Ammon's horn (tissue), 1 donor: ENCODE data around the gene CSNK1D.

Experiments used
- DNase-seq: peaks from one replicate; pipeline ENCODE4 v3.0.0-alpha.2; 2016; ENCODE audit warnings: low spot score

Gene CSNK1D

DNA sequence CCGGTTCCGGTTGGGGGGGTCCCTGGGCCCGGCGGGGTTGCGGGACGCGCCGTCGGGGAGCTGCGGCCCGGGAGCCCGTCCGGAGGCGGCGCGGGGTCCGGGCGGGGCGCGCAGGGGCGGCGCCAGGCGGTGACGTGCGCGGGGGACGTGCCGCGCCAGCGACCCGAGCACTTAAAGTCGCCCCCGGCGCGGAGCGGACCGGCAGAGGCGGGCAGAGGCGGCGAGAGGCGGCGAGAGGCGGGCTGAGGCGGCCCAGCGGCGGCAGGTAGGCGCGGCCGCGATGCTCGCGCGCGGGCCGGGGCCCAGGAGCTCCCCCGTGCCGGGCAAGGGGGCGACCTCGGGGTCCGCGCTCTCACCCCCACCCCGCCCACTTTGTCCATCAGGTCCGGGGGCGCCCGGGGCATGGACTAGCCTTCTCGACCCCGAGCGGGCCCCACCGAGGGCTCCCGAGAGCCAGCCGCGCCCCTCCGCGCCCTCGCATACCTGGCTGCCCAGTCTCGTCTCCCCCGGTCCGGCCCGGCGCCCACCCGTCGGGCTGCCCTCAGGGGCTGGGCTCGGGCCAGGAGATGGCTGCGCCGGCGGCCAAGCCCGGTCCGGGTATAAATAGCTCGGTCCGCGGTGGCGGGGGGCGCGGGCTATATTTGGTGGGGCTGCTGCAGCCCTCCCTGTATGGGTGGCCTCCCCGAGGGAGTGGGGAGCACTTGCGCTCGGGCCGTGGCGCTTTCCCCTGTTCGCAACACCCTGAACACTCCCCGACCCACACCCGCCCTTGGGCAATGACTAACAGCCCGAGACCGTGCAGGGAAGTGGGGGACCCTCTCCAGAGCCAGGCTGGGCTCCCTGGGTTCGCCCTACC is 44.4 kb downstream of the CSNK1D start, which contains the start of gene SLC16A3:
Gene SLC16A3 (plus strand): TSS at position 201 of the 856 bp plus-strand sequence. CDS start 6,967 bp downstream, outside the sequence.
- DNase-seq, result peak; percentile 54

DNA sequence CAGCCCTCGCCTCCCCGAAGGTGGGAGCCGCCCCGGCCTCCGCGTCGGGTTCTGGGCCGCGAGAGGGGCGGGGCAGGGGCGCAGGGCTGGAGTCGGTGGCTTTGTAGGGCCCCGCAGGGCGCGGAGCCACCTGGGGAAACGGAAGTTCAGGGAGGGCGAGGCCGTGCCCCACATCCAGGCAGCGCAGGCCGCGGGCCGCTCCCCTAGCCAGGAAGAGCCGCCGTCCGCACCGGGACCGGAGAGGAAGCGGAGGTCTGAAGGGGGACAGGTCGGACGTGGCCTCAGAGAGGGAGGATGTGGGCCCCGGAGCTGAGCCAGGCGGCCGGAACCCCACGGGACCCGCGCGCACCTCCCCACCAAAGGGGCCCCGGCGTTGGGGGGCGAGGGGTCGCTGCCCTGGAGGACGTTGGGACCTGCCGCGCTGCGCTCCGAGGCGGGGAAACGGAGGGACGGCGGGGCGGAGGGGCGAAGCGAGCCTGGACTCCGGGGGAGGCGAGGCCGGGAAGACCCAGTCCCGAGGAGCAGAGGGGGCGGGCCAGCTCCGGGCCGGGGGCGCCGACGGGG is 45.1 kb downstream of the CSNK1D start:
- no peak for DNase-seq

DNA sequence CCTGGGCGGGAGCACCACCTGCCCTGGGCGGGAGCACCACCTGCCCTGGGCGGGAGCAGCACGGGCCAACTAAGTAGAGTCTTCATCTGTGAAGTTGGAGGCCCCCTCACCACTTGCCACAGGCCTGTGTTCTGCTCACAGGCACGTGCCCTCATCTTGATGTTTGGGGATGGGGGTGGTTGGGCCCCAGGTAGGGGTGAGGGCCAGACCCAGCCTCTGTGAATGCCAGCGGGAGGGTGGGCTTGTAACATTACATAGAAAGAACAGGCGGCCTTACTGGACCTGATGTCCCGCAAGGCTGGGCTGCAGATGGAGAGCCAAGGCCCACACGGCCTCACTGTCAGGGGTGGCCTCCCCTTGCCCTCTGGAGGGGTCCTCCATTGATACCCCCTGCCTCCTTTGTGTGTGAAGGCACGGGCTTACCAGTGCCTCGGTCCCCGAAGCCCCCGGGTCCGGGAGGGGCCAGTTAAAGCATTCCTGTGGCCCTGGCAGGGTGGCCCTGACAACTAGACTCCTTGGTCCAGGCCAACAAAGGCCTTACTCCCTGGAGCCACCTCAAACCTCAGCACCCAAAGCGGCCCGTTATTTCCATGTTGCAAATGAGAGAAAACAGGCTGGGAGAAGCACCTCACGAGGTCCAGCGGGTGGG is 45.7 kb downstream of the CSNK1D start:
- no peak for DNase-seq

DNA sequence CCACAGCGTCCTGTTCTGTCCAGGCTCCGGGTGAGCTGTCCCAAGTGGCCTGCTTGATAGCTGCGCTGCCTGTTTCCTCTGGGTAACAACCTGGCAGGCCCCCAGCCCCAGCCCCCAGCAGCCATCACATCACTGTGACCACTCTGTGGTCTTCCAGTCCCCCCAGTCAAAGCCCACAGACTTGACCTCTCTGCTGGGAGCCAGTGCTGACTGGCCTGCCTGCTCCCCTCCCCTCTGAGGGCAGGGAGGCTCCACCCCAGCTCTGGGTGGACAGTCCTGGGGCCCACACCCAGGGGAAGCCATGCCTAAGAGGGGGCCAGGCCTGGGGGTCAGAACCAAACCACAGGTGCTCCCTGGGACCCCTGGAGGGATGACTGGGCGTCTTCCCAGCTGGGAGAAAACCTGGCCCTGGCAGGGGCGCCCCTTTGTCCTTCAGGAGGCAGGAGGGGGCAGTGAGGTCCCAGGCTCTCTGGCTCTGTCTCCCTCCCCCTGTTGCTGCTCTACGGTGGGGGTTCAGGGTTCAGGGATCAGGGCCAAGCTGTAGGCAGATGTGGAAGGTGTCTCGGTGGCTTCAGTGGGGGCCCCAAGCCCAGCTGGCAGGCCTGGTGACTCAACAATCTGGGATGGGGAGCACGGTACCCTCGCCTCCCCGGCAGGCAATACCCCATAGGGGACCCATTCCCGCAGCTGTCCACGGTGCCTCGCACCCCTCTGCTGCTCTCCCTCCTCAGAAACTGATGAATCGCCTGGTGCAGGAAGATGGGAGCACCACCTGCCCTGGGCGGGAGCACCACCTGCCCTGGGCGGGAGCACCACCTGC is 46.5 kb downstream of the CSNK1D start:
- no peak for DNase-seq

DNA sequence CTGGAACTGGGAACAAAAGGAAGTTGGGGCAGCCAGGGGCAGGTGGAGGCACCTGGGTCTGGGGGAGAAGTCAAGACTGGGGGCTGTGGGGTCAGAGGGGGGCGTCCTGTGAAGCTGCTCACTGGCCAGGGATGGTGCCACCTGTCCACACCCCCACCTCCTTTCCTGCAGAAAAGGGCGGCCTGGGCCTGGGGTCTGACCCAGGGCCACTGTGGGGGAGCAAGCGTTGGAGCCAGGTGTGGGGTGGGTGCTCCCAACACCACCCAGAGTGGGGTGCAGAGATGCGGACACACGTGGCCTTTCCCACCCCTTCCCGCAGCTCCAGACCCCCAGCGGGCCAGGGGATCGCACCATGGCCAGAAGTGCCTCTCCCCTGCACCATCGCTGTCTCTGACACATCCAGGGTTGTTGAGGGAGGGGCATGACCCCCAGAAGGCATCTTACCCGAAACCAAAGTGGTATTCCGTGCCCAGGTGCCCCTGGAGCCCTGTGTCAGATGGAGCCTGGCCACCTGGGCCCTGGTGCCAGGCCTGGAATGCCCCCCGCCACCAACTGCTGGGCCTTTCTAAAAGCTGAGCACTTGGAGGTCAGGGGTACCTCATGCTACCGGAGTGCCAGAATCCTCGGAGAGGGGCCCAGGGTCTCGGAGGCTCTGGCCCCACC is 47.2 kb downstream of the CSNK1D start:
- DNase-seq, result no peak

DNA sequence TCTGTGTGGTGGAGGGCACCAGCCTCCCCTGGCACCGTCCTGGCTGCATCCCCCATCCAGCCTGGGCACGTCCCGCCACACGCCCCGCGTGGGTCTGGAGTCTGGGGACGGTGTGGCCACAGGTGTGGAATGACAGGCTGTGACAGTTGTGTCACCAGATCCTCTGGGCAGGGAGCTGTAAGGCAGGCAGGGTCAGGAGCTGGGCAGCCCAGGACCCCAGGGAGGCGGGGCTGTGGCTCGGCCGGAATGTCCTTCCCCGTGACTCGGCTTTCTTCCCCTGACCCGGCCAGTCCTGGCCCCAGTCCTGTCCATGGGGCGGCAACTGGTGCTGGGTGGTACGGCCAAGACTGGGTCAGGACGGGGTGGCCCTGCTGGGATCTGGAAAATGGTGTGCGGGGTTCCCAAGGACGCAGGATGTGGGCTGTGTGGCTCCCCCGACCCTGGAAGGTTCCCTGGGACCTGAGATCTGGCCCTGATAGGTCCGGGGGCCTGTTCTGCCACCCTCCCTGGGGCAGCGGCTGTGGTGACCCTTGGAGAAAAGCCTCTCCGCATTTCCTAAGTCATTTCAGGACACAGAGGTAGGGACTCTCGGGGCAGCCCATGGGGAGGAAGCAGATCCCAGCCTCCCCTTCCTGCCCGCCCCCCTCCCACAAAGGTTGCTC is 48.0 kb downstream of the CSNK1D start:
- DNase-seq, result no peak

DNA sequence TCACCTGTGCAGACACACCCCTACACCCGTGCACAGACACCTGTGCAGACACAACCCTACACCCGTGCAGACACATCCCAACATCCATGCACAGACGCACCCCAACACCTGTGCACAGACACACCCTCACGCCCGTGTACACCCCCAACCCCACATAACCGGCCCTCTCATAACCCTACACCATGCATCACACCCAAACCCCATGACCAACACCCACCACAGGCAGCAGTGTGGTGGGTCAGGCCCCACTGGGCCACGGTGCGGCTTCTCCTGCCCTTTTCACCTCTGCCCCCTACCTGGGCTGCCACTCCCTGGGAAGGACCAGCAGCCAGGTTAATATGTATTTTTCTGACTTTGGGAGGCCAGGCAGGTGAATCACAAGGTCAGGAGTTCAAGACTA is 48.8 kb downstream of the CSNK1D start:
- no peak for DNase-seq

DNA sequence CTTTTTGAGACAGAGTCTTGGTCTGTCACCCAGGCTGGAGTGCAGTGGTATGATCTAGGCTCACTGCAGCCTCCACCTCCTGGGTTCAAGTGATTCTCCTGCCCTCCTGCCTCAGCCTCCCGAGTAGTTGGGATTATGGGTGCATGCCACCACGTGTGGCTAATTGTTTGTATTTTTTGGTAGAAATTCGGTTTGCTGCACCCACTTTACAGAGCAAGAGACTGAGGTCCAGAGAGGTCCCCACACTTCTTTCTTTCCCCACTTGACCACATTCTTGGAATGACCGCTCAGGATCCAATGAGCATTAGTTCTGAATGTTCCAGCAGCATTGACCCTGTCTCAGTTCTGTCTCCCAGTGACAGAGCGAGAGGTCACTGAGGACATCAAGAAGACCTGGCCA is 50.0 kb downstream of the CSNK1D start:
- no peak for DNase-seq

DNA sequence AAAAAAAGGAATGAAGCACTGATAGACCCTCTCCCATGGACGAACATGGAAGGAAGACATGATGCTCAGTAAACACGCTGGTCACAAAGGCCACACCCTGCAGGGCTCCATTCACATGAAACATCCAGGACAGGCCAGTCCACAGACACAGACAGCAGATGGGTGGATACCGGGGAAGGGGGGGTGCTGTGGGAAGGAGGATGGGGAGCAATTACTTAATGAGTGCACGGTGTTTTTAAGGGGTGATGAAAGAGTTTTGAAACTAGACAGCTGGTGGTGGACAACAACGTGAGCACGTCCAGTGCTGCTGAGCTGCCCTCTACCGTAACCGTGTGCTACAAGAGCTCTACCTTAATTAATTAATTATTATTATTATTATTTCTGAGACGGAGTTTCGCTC is 50.7 kb downstream of the CSNK1D start:
- no peak for DNase-seq

DNA sequence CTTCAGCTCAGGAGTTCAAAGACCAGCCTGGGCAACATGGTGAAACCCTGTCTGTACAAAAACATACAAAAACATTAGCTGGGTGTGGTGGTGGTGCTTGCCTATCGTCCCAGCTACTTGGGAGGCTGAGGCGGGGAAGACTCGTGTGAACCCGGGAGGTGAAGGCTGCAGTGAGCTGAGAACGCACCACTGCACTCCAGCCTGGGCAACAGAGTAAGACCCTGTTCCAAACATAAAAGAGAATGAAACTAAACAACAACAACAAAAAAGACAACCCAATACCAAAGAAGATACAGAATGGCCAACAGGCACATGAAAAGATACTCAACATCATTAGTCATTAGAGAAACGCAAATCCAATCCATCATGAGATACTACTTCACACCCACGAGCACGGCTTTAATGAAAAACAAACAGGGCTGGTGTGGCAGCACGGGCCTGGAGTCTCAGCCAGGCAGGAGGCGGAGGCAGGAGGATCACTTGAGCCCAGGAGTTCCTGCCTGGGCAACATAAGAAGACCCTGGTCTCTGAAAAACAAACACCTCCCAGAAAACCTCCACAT is 52.1 kb downstream of the CSNK1D start:
- DNase-seq, result no peak

DNA sequence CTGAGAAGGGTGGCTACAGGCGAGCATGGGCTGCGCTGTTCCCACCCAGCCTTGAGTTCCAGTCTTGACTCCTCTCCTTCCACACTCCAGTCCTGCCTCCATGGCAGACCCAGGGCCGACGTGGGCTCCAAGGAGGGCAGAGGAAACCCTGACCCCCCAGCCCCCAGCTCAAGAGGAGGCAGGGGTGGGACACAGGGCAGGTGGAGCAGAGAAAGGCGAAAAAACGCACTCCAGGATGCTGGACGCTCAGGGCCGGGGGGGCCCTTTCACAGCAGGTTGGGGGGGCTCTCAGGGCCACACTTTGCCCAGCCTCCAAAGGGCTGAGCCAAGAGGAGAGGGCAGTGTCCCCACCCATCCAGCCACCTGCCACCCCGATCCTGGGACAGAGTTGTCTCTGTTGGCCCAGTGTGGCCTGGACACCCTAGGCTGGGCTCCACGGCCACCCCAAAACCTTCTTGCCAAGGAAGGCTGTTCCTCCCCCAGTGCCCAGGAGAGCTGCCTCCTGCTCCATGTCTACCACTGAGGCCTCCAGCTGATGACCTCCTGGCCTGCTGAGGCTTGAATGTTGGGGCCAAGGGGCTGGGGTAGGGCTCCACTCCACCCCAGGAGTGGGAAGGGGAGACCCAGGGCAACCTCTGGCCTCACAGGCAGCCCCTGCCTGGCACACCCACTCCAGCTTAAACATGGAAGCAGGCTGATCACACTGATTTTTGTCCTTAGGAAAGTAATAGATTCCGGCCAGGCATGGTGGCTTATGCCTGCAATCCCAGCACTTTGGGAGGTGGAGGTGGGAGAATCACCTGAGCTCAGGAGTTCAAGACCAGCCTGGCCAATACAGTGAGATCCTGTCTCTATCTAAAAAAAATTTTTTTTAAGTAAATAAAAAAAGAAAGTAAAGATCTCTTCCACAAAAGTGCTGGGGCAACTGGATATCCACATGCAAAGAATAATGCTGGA is 53.5 kb downstream of the CSNK1D start:
- DNase-seq, result no peak

DNA sequence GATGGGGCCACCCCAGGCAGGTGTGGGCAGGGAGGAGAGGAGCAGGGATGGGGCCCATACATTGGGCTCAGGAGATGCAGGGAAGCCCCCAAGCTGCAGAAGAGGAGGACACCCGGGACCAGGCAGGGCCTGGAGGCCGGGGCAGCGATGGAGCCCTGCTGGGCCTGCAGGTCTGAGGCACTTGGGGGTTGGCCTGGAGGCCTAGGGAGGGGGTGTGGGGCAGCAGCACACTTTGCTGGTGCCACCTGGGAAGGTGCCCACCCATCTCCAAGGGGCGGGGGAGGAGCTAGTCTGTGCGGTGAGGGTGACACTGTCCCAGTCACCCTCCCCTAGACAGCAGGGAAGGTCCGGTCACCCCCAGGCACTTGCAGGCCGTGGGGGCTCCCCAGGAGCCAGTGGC is 54.4 kb downstream of the CSNK1D start:
- no peak for DNase-seq

DNA sequence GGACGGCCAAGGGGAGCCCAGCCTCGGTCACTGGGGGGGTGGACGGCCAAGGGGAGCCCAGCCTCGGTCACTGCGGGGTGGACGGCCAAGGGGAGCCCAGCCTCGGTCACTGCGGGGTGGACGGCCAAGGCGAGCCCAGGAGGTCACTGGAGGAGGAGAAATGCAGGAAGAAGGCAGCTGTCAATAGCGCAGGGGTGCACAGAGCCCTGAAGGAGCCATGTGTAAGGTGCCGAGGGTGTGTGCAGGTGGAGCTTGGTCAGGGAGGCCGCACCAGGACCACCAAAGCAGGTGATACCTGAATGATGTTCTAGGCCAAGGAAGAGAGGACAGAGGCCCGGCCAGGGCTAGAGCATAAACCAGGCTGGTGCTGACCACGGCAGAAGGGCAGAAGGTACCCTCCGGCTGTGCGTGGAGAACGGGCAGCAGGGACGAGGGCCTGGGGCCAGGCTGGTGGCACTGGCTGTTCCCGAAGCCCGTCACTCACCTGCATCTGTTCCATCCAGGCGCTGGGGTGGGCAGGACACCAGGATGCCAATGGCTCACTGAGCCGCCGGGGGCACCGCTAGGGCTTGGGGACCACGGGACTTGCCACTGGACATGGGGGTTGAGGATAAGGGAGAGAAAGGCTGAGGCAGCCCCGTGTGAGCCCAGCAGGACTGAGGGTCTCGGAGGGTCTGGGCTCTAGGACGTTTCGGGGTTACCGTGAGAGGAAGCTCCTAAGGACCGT is 55.0 kb downstream of the CSNK1D start:
- DNase-seq, result no peak

DNA sequence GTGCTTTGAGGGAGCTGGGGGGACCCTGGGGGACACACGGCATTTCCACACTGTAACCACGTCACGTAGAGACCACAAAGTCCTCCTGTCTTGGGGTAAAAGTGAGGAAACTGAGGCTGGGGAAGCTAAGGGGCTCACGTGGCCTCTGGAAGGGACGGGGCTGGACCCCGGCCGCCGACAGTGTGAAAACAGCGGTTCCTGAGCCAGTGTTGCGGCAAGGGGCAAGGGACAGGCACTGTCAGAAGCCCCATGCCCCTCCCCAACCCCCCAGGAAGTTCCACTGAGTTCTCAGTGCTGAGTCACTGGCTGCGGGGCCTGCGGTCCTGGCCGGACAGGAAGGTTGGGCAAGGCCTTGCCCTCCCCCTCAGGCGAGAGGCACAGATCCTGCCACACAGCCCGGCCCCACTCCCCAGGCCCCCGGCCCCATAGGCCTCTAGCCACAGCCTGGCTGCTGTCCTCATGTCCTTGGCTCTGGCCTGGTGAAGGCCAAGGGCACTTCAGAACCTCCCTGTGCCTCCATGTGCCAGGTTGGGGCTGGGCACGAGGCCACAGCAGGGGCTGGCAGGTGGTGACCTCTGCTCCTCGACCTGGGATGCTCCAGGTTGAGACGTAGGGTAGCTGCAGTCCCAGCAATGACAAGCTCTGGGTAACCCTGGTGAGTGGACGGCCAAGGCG is 55.8 kb downstream of the CSNK1D start:
- no peak for DNase-seq

DNA sequence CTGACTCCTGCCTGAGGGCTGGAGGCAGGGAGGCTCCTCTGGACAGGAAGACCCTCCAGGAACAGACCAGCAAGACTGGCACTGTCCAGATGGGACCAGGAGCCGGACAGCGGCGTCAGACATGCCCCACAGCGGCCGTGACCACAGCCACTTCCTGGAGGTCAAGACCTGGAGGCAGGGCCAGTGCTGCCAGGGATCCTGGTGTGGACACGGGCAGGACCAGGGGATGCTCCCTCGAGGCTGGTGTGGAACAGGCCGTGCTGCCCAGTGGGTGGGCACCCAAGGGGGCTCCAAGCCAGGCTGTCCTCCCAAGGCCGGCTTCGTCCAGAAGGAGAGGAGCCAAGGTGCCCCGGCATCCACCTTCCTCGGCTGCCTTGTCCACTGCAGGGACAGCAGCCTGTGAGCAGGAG is 56.4 kb downstream of the CSNK1D start:
- DNase-seq, result no peak

DNA sequence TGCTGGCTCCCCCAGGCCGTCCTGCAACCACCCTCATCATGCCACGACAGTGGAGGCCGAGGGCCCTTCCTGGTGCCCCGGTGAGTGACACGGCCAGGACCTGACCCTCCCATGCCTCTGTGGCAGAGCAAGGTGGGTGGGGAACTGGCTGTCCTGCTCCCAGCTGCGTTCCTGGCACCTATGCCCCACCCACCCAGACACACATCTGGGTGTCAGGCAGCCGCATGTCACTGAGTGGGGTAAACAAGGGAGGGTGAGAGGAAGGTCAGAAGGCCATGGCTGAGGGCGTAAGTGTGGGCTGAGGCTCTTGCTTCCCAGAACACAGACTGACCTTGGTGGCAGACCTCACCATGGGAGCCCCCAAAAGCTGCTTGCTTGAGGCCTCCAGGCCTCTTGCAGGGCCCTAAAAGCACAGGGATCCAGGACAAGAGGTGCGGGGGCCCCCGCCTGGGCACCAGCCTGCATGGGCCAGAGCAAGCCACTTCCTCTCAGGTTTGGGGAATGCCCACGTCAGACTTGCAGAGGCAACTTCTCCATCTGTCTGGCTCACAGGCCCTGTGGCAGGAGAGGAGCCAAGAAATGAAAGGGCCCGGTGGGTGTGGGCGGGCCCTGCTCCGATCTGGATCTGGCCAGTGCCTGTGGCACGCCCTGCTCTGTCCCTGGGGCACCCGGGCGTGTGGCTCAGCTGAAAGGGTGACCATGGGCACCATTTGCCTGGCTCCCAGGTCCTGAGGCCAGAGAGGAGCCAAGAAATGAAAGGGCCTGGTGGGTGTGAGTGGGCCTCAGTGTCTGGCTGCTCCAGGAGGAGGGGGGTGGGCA is 57.0 kb downstream of the CSNK1D start:
- peak; percentile 81 for DNase-seq

DNA sequence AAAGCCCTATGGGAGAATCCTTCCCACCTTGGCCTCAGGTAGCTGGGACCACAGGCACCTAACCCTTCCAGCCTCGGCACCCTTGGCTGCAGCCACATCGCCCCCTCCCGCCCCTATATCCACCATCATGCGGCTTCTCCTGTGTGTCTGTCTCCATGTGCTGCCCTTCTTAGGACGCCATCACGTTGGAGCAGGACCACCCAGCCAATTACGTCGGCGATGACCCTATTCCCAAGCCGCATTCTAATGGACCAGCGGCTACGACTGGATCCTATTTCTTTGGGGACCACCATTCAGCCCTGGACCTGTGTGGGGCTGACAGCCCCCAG is 57.6 kb downstream of the CSNK1D start:
- DNase-seq, result no peak
